BJ (cell line): ENCODE measurements around the gene HTRA3. TPM values are rescaled to one million over a fixed set of nuclear protein-coding genes. Genes with fewer than 3 reads are reported as not detected.

ENCODE experiments used
- CTCF ChIA-PET: fragments of 350-600 bp; formaldehyde crosslinking; extraction: SDS; loops from one replicate; lab custom pipeline; 2021; ENCODE audit warnings: antibody characterized with exemption, inconsistent platforms; lab: Yijun Ruan, JAX
- POLR2A ChIA-PET: fragments of 300-600 bp; sonication (Branson Sonifier 250); formaldehyde crosslinking; extraction: SDS; loops from one replicate; lab custom pipeline; 2021; ENCODE audit warnings: antibody characterized with exemption; lab: Charles Lee
- DNase-seq: peaks from one replicate; pipeline ENCODE4 v3.0.0-alpha.2; 2011; ENCODE audit warnings: low read depth
- H3K27me3 ChIP-seq: 2 replicates; pipeline ENCODE4 v1.6.0; 2011; ENCODE audit warnings: low read length; ENCODE audit not compliant: control insufficient read depth, insufficient read depth
- H3K36me3 ChIP-seq: 2 replicates; pipeline ENCODE4 v1.5.1; 2011; ENCODE audit warnings: low read length; ENCODE audit not compliant: control insufficient read depth, insufficient read depth
- H3K4me3 ChIP-seq: 2 replicates; pipeline ENCODE4 v1.5.1; 2011; ENCODE audit warnings: low read depth, mild to moderate bottlenecking, control low read depth, low read length
- CTCF ChIP-seq: IDR thresholded peaks from 2 replicates; pipeline ENCODE4 v1.5.1; 2011; ENCODE audit warnings: low read depth, mild to moderate bottlenecking, control low read depth, inconsistent platforms, low read length, moderate library complexity; ENCODE audit not compliant: insufficient read depth
- polyA plus RNA-seq: library from polyadenylated mRNA; depleted of rRNA; stranded (reverse); fragments of >200 nt; gene quantifications from 2 replicates; pipeline ENCODE4 v1.2.3, GENCODE V29; 2011

Gene HTRA3
- polyA plus RNA-seq, 1 experiment = 5.7 TPM

- H3K36me3 ChIP-seq = no peaks in the 10 kb centered on the region; the same call in 1 of the 2 replicates
- no peak for DNase-seq
- no peak for TF ChIP-seq CTCF
- ChIA-PET POLR2A (no interaction called here), CTCF (interaction anchor here (8.9 kb wide), 1 partner anchor 56 kb away, joined by 80 read pairs; no protein-coding TSS in a partner anchor)
- H3K4me3 ChIP-seq = no peak overlapping the region
- H3K27me3 ChIP-seq = no peaks in the 10 kb centered on the region
Measured at GRCh38 chr4:8234715-8235114, 34.8 kb upstream of the HTRA3 start.

- no peaks in the 10 kb centered on the region for H3K27me3 ChIP-seq
- no peaks in the 10 kb centered on the region; the same call in 1 of the 2 replicates for H3K36me3 ChIP-seq
- CTCF ChIA-PET = interaction anchor here (8.9 kb wide), 1 partner anchor 57 kb away, joined by 80 read pairs; no protein-coding TSS in a partner anchor
- no peak for DNase-seq
- no peak overlapping the region for H3K4me3 ChIP-seq
- POLR2A ChIA-PET = no interaction called here
- TF ChIP-seq CTCF = no peak
Measured at GRCh38 chr4:8235224-8235623, 34.3 kb upstream of the HTRA3 start.

- H3K27me3 ChIP-seq = no peaks in the 10 kb centered on the region
- ChIA-PET CTCF (interaction anchor here (2.8 to 8.9 kb wide), 3 partner anchors 57 to 172 kb away, joined by 14 to 80 read pairs (median 14); no protein-coding TSS in a partner anchor), POLR2A (no interaction called here)
- TF ChIP-seq CTCF = no peak
- no peaks in the 10 kb centered on the region; the same call in 1 of the 2 replicates for H3K36me3 ChIP-seq
- DNase-seq = no peak
- H3K4me3 ChIP-seq = no peak overlapping the region
Measured at GRCh38 chr4:8235686-8236085, 33.9 kb upstream of the HTRA3 start.

GRCh38 chr4:8236106-8236919 is 33.2 kb upstream of the HTRA3 start:
- no peak for TF ChIP-seq CTCF
- Histone ChIP-seq H3K27me3 (no peaks in the 10 kb centered on the region), H3K36me3 (no peaks in the 10 kb centered on the region; the same call in 1 of the 2 replicates), H3K4me3 (no peak overlapping the region)
- ChIA-PET POLR2A (no interaction called here), CTCF (interaction anchor here (1.8 to 8.9 kb wide), 4 partner anchors 8 to 172 kb away, joined by 5 to 80 read pairs (median 14); no protein-coding TSS in a partner anchor)
- no peak for DNase-seq

- TF ChIP-seq CTCF = no peak
- POLR2A ChIA-PET = no interaction called here
- Histone ChIP-seq H3K27me3 (no peaks in the 10 kb centered on the region), H3K4me3 (no peak overlapping the region), H3K36me3 (no peaks in the 10 kb centered on the region; the same call in 1 of the 2 replicates)
- DNase-seq = no peak
- CTCF ChIA-PET = interaction anchor here (1.3 to 8.9 kb wide), 7 partner anchors 8 to 171 kb away, joined by 3 to 80 read pairs (median 5); no protein-coding TSS in a partner anchor
Measured at GRCh38 chr4:8236920-8237195, 32.7 kb upstream of the HTRA3 start.
